ENCODE measurements around the gene PRKCQ.
"Not testable (repeated sequence)": the region's sequence is repeated elsewhere in the genome, so short reads cannot be mapped to it uniquely, and the experiment has no call there.

PRKCQ gene

DNA sequence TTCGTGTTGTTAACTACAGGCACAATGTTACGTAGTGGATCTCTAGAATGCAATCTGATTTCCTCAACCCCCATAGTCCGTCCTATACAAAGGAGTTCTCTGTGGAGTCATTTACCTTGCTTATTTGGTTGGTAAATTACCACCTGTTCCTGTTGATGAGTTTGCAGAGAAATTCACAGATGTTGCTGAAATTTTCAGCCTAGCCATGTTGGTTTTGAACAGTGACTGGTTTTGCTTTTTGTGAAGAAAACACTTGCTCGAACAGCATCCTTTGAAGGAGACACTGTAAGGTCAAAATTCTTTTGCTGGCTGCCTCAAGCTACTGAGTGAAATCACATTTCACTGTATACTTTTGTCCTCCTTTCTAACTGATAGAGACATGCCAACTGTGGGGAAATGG, 15.4 kb upstream of the PRKCQ start:
- DNase-seq (ENCODE audit: low read depth, low spot score) = no peak

DNA sequence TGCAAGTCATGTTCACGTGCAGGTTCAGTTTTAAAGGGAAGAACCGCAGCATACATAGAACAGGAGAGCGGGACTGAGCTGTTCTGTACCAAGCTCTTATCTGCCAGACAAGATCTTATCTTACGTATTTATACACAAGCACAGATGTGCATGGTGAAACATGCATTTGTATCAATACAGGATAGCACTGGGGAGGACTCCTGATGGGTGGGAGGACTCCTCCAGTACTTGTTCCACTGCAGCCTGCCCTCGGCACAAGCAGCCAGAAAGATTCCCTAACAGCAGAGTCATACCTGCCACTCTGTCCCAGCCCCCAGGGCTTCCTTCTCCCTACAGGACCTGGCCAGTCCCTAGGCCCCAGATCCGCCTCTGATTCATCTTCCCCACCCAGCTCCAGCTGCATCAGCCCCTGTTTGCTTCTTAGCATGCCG, 13.2 kb upstream of the PRKCQ start:
- no peak for DNase-seq (ENCODE audit: low read depth, low spot score)

- no peak for DNase-seq (ENCODE audit: low read depth, low spot score)
Measured at GRCh38 chr10:6592080-6592479, 12.0 kb upstream of the PRKCQ start.

- no peak for DNase-seq (ENCODE audit: low read depth, low spot score)
Measured at GRCh38 chr10:6591668-6592067, 11.6 kb upstream of the PRKCQ start.

DNA sequence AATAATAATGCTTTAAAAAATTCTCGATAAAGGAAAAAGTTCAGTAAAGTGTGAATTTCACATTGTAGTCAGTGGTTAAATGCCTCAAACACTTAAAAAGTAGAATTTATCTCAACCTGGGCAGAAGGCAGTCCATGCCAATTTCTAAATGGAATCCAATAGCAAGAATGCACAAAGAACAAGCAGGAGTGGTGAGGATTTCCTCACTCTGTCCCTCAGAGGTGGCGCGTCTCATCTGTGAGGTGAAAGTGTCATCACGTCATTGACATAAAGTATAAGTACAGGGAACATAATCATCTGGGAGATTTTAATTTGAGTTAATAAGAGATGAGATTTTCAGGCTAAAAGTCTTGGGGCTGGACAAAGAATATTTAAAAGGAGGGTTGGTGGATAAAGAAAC, 10.0 kb upstream of the PRKCQ start:
- no peak for DNase-seq (ENCODE audit: low read depth, low spot score)

DNA sequence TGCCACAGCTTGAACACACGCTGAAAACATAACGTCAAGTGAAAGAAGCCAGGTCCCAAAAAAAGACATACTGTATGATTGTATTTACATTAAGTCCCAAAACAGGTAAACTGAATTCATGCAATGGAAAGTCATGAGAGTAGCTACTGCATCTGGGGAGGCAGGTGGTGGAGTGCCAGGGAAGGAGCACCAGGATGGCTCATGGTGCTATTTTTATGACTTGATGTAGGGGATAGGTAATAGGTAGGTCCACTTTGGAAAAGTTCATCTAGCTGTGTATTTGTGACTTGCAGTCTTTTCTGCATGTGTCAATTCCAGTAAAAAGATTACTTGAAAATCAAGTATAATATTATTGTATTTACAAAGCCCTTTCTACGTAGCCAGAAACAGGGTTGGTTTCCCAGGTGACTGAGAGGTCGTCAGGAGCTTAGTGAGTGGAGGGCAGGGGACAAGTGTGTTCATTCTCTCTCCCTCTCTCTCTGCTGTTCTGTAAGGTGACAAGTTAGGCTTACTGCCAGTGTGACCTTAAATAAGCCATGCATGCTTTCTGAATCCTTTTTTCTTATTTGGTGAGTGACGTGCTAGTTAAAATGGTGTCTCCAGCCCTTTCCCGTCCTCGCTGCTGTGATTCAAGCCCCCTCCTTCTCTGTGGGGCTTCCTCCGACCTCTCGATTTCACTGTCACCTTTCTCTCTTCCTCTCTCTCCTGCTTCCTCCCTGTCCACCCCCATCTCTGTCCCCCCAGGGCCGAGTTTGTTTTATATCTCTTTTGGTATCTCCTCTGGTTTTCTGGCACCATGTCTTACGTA, 9.4 kb upstream of the PRKCQ start:
- no peak for DNase-seq (ENCODE audit: low read depth, low spot score)

GRCh38 chr10:6588845-6589244, 8.8 kb upstream of the PRKCQ start:
- no peak for DNase-seq (ENCODE audit: low read depth, low spot score)

DNA sequence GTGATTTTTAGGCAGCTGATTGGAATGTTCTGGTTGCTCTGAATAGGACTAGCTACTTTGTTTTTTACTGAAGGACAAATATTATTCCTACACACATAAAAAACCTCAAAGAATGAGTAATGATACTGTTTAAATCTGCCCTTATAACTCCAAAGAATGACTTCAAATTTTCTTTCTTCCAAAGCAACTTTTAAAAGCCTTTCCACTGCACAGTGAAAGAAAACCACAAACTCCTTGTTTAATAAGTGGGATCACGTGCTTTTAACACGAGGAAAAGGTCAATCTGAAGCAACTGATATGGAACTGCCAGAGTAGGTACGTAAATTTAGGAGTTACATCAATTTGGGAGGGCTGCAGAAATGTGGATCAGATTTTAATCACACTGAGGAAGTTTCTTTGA, 8.0 kb upstream of the PRKCQ start:
- no peak for DNase-seq (ENCODE audit: low read depth, low spot score)

DNA sequence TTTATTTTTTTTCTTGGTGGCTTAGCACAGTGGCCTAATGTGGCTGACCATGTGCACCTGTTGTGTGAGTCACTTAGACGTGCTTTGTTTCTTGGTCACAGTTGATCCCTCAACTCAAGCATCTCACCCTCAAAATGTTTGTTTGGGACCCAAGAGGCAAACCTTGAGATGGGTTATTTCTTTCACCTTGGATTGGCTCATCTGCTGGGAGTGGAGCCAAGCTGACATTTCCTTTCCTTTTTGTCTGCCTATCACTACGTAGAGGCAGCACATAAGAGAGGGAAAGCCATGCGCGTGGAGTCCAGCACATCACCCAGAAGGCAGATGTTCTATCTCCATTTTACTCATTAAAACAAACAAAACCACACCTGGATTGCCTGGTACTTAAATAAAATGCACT, 6.4 kb upstream of the PRKCQ start:
- DNase-seq (ENCODE audit: low read depth, low spot score) = no peak

DNA sequence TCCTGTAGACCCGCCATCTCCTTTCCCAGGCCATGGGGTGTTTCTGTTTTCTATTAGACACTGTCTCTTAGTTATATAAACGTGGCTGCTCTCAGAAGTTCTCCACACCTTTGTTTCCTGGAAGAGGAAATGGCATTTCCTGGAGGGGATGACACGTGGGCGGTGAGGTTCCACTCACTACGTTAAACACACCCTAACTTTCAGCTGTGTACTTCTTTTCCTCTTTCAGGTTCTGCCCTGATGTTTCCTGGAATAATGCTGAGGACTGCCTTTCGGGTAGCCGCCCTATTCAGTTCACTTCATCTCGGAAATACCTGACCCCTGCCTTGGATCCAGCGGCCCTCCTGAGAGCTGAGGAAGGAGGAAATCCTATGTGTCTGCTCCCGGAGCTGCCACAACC, 3.4 kb upstream of the PRKCQ start:
- no peak for DNase-seq (ENCODE audit: low read depth, low spot score)

DNA sequence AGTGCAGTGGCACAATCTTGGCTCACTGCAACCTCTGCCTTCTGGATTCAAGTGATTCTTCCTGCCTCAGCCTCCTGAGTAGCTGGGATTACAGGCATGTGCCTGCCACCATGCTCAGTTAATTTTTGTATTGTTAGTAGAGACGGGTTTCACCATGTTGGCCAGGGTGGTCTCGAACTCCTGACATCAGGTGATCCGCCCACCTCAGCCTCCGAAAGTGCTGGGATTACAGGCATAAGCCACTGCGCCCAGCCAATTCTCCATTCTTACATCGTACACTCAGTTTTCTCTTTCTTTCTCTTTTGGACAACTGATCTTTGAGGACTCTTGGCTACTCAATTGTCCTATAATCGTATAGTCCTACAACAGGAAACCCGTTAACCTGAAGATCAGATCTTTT, 2.8 kb upstream of the PRKCQ start:
- not testable (repeated sequence) for DNase-seq (ENCODE audit: low read depth, low spot score)

GRCh38 chr10:6582298-6582697, 2.2 kb upstream of the PRKCQ start:
- DNase-seq (ENCODE audit: low read depth, low spot score) = no peak

GRCh38 chr10:6581778-6582228, 1.7 kb upstream of the PRKCQ start:
- no peak for DNase-seq (ENCODE audit: low read depth, low spot score)

- not testable (repeated sequence) for DNase-seq (ENCODE audit: low read depth, low spot score)
Measured at GRCh38 chr10:6581223-6581622, 1.1 kb upstream of the PRKCQ start.

- DNase-seq (ENCODE audit: low read depth, low spot score) = no peak
Measured at GRCh38 chr10:6580279-6581029, 378 bp upstream of the PRKCQ start.

- DNase-seq (ENCODE audit: low read depth, low spot score) = no peak
Measured at GRCh38 chr10:6579183-6579903, 733 bp downstream of the PRKCQ start.

DNA sequence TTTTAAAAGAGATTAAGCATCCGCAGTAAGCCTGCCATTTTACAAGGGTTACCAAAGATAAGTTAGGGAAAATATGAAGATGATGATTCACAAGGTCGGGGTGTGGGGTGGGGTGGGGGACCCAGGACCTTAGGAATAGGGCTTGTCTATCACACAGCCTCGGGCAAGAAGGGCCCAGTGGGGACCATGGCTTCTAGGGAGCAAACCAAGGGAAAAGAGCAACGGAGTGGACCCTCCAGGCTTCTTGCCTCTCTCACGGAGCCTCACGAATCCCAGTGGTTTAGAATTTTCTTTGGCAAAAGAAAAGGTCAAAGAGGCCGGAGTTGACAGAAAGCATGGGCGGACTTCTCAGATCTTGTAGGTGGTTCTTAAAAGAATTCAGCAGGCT, 1.3 kb downstream of the PRKCQ start:
- no peak for DNase-seq (ENCODE audit: low read depth, low spot score)

DNA sequence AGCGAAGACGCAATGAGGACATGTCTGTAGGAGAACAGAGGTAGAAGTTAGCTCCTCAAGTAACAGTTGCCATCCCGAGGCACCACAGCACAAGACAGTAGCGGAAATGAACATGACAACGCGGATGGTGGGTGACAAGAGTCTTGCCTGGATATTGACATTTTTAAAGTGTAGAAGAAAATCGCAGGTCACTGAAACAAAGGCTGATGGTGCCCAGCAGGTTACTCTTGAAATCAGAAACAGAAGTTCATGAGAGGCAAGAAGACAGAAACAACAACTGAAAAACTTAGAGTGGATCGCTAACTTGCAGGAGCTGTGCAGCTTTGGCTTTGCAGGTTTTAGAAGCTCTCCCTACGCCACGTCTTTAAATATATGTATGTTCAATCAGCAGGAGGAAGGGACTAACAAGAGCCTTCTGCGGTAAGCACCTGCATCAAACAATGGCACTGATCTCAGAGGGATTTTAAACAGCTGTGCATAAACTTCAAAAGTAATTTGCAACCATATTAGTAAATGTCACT, 1.8 kb downstream of the PRKCQ start:
- no peak for DNase-seq (ENCODE audit: low read depth, low spot score)

- DNase-seq (ENCODE audit: low read depth, low spot score) = no peak
Measured at GRCh38 chr10:6576326-6576725, 3.8 kb downstream of the PRKCQ start.

GRCh38 chr10:6574664-6575176, 5.4 kb downstream of the PRKCQ start:
- no peak for DNase-seq (ENCODE audit: low read depth, low spot score)

- DNase-seq (ENCODE audit: low read depth, low spot score) = no peak
Measured at GRCh38 chr10:6570893-6571292, 9.2 kb downstream of the PRKCQ start.

DNA sequence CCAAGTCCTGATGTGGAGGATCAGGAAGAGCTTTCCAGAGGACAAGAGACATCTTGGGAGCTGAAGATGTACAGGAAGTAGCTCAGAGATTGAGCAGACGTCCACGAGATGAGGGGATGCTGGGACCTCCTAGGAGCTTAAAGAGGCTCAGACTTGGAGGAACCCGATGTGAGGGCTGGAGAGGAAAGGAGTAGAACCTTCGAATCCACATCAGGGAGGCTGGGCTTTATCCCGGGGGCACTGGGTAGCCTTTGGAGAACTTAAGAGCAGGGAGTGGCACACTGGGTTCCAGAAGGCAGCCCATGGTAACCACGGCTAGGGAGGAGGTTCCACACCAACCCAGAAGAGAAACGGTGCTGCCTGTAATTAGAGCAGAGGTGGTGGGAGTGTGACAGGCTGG, 10.8 kb downstream of the PRKCQ start:
- no peak for DNase-seq (ENCODE audit: low read depth, low spot score)
